Stimulated activated CD4-positive, alpha-beta T cell treated with anti-CD3 and anti-CD28 coated beads, Interleukin-15, amount 100 ng/mL, for 24 hours (primary cell): Measurements from ENCODE around the gene CEP85L.
"Not testable (repeated sequence)": the region's sequence is repeated elsewhere in the genome, so short reads cannot be mapped to it uniquely, and the experiment has no call there.

ENCODE experiments used
- DNase-seq: peaks from one replicate; pipeline ENCODE4 v3.0.0-alpha.2; 2020

CEP85L gene

GRCh38 chr6:118488631-118489030 is 162.8 kb downstream of the CEP85L start:
- no peak for DNase-seq

GRCh38 chr6:118485601-118486550 is 165.5 kb downstream of the CEP85L start:
- DNase-seq = peak; percentile 18

- no peak for DNase-seq
These were observed 174.8 kb downstream of the CEP85L start for GRCh38 chr6:118476551-118476950.

- no peak for DNase-seq
These were observed 178.1 kb downstream of the CEP85L start for GRCh38 chr6:118473266-118473665.

GRCh38 chr6:118469468-118469867 is 181.9 kb downstream of the CEP85L start:
- no peak for DNase-seq

- DNase-seq = no peak
These were observed 182.5 kb downstream of the CEP85L start for GRCh38 chr6:118468682-118469465.

GRCh38 chr6:118467181-118467580 is 184.2 kb downstream of the CEP85L start:
- no peak for DNase-seq

- no peak for DNase-seq
These were observed 186.8 kb downstream of the CEP85L start for GRCh38 chr6:118464620-118465019.

- no peak for DNase-seq
These were observed 190.4 kb downstream of the CEP85L start for GRCh38 chr6:118460958-118461470.

GRCh38 chr6:118456982-118457381 is 194.4 kb downstream of the CEP85L start:
- DNase-seq = no peak

GRCh38 chr6:118451839-118452238 is 199.6 kb downstream of the CEP85L start:
- DNase-seq = no peak

GRCh38 chr6:118444796-118445195 is 206.6 kb downstream of the CEP85L start:
- no peak for DNase-seq

- no peak for DNase-seq
These were observed 214.9 kb downstream of the CEP85L start for GRCh38 chr6:118436482-118436881.

- not testable (repeated sequence) for DNase-seq
These were observed 217.2 kb downstream of the CEP85L start for GRCh38 chr6:118434147-118434546.

GRCh38 chr6:118421312-118421711 is 230.1 kb downstream of the CEP85L start:
- DNase-seq = not testable (repeated sequence)

GRCh38 chr6:118419448-118420394 is 231.7 kb downstream of the CEP85L start:
- no peak for DNase-seq
